ENCODE measurements around the gene LRP3.
"Not testable (repeated sequence)": the region's sequence is repeated elsewhere in the genome, so short reads cannot be mapped to it uniquely, and the experiment has no call there.

DNA sequence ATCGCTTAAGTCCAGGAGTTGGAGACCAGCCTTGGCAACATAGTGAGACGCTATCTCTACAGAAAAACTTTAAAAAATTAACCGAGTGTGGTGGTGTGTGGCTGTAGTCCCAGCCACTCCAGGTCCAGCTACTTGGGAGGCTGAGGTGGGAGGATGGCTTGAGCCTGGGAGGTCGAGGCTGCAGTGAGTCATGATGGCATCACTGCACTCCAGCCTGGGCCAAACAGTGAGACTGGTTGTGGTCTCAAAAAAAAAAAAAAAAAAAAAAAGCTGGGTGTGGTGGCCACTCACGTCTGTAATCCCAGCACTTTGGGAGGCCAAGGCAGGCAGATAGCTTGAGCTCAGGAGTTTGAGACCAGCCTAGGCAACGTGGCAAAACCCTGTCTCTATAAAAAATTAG lies 28.1 kb upstream of the LRP3 start:
- TF ChIP-seq, protein P1, sequence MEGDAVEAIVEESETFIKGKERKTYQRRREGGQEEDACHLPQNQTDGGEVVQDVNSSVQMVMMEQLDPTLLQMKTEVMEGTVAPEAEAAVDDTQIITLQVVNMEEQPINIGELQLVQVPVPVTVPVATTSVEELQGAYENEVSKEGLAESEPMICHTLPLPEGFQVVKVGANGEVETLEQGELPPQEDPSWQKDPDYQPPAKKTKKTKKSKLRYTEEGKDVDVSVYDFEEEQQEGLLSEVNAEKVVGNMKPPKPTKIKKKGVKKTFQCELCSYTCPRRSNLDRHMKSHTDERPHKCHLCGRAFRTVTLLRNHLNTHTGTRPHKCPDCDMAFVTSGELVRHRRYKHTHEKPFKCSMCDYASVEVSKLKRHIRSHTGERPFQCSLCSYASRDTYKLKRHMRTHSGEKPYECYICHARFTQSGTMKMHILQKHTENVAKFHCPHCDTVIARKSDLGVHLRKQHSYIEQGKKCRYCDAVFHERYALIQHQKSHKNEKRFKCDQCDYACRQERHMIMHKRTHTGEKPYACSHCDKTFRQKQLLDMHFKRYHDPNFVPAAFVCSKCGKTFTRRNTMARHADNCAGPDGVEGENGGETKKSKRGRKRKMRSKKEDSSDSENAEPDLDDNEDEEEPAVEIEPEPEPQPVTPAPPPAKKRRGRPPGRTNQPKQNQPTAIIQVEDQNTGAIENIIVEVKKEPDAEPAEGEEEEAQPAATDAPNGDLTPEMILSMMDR (IDR thresholded peaks at IDR 0.05), result not testable (repeated sequence)
- not testable (repeated sequence) for TF ChIP-seq POLR2A (IDR thresholded peaks at IDR 0.05)
